Stimulated activated CD4-positive, alpha-beta T cell treated with anti-CD3 and anti-CD28 coated beads, Interleukin-12 subunit alpha, Interleukin-12 subunit beta, amount 100 ng/mL, for 24 hours (primary cell): ENCODE measurements around the gene SMAD9.

Source experiments
- DNase-seq, 2 experiments: peaks; one replicate each; pipeline ENCODE4 v3.0.0-alpha.2; 2020; ENCODE audit warnings: low read depth in 2 of 2

The SMAD9 gene

GRCh38 chr13:36817996-36818803, 101.8 kb downstream of the SMAD9 start:
- no peak for DNase-seq

DNA sequence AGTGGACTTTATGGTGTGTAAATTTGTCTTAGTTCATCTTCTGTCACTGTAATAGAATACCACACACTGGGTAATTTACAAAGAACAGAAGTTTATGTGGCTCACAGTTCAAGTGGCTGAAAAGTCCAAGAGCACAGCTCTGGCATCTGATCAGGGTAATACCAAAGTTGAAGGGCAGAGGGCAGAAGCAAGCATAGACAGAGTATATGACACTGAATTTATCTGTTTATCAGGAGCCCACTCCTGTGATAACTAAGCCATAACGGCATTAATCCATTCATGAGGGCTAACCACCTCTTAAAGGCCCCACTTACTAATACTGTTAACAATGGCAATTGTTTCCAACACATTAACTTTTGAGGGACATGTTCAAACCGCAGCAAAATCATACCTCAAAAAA, 105.0 kb downstream of the SMAD9 start:
- no peak for DNase-seq

DNA sequence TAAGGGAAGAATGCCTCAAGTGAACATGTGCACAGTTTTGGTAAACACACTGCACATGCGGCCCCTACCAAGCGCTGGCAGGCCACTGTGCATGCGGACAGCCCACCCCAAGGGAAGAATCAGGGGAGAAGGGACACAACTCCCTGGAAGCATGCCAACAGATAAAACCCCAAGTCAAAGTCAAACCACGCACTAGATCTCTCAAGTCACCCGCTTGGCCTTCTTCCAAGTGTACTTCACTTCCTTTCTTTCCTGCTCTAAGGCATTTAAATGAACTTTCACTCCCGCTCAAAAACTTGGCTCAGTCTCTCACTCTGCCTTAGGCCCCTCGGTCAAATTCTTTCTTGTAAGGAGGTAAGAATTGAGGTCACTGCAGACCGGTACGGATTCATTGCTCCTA, 105.6 kb downstream of the SMAD9 start:
- DNase-seq: no peak

- DNase-seq: no peak
Observed at GRCh38 chr13:36813225-36813624, 106.8 kb downstream of the SMAD9 start.

DNA sequence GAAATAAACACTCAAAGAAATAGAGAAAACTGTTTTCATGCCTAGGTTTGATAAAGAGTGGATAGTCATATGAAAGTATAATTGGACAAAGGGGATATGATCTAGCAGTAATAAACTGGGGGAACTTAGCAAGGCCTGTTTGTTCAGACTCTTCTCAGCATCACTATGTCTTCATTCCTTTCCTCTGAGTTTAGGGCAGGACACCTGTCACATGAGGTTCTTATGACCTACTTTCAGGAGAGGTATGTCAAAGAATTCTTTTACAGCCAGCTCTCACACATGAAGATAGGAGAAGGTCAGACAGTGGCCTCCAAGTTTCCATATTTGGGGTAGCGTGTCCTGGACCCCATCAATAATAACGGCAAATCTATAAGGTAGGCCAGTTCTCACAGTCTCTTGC, 112.4 kb downstream of the SMAD9 start:
- no peak for DNase-seq

GRCh38 chr13:36806102-36806501, 113.9 kb downstream of the SMAD9 start:
- DNase-seq: no peak

- no peak for DNase-seq
Observed at GRCh38 chr13:36804588-36804987, 115.5 kb downstream of the SMAD9 start.

DNA sequence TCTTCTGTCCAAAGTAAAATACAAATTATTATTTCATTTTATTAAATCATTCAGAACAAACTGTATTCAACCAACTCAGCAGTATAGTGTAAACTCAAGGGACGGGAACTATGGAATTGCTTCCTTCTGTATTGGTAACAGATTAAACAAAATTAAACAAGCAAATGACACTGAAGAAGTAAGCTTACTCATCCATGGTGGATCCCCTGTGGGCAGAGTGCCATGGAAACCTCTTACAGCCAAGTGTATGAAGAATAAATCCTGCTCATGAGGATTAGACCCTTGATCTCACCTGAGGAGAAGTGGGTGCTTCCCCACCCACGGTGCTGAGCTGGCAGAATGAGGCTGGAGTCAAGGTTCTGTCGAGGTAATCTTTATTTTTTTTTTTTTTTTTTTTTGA, 119.0 kb downstream of the SMAD9 start:
- DNase-seq: no peak

DNA sequence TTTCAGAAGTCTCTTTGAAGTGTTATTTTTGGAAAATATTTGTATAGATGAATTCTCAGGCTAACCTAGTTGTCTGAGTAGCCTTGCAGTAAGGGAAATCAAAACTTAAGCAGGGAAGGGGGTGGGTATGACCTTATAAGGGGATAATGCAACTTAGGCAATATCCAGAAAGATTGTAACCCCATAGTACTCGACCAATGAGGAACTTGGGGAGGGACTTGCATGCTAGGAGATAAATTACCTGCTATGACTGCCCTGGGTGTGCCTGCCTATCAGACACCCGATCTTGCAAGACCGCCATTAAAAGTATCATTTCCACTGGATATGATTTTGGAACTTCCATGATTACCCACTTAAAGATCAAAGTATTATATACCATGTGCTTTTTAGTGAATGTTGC, 124.0 kb downstream of the SMAD9 start:
- no peak for DNase-seq

- no peak for DNase-seq
Observed at GRCh38 chr13:36795463-36795862, 124.6 kb downstream of the SMAD9 start.
